ENCODE measurements around the gene ACTR2. TPM values are rescaled to one million over a fixed set of nuclear protein-coding genes. Genes with fewer than 3 reads are reported as not detected.

The ACTR2 gene
- total RNA-seq, 1 donor from 2014 or later = 493 TPM

GRCh38 chr2:65279756-65280155 is 52.1 kb downstream of the ACTR2 start:
- Mint-ChIP-seq H3K4me1 (ENCODE audit: low read depth, unreplicated experiment) (peaks cover 37% of the 10 kb centered on the region), H3K27me3 (ENCODE audit: low read depth, unreplicated experiment) (no peaks in the 10 kb centered on the region), H3K27ac (ENCODE audit: unreplicated experiment) (no peak overlapping the region), H3K9me3 (ENCODE audit: unreplicated experiment) (no peaks in the 10 kb centered on the region), H3K4me3 (ENCODE audit: unreplicated experiment) (no peak overlapping the region), H3K36me3 (ENCODE audit: low read depth, unreplicated experiment) (peaks cover 9% of the 10 kb centered on the region)
- no peak overlapping the region for H3K4me3 ChIP-seq (ENCODE audit: insufficient read depth, low read depth, low read length)
- H3K36me3 ChIP-seq (ENCODE audit: insufficient read depth, low read length) = no peaks in the 10 kb centered on the region
- no peaks in the 10 kb centered on the region for H3K9me3 ChIP-seq (ENCODE audit: insufficient read depth, low read depth, low read length)
- DNase-seq (ENCODE audit: low read depth) (no peak), FAIRE-seq (no peak)
- H3K27ac ChIP-seq (ENCODE audit: low read depth, low read length) = no peak overlapping the region
- H3K27me3 ChIP-seq (ENCODE audit: insufficient read depth, low read length) = no peaks in the 10 kb centered on the region
- no peaks in the 10 kb centered on the region for H3K79me2 ChIP-seq (ENCODE audit: insufficient read depth, low read length)
- peaks cover 28% of the 10 kb centered on the region for H3K4me1 ChIP-seq (ENCODE audit: insufficient read depth, low read length)
- no peak overlapping the region for H3K9ac ChIP-seq (ENCODE audit: low read length)
- no peak overlapping the region for H2AFZ ChIP-seq (ENCODE audit: low read depth, low read length)
- no peak overlapping the region for H3K4me2 ChIP-seq (ENCODE audit: low read length)
- H4K20me1 ChIP-seq (ENCODE audit: insufficient read depth, low read length) = peaks cover 4% of the 10 kb centered on the region
- no peak for TF ChIP-seq EZH2 (IDR thresholded peaks at IDR 0.05; ENCODE audit: insufficient read depth, low read length)
- no peak for TF ChIP-seq CTCF (IDR thresholded peaks at IDR 0.05; ENCODE audit: insufficient read depth, low read depth, low read length)

GRCh38 chr2:65281627-65282351 is 54.2 kb downstream of the ACTR2 start:
- no peak overlapping the region for H2AFZ ChIP-seq (ENCODE audit: low read depth, low read length)
- Mint-ChIP-seq H3K4me1 (ENCODE audit: low read depth, unreplicated experiment) (peaks cover 29% of the 10 kb centered on the region), H3K4me3 (ENCODE audit: unreplicated experiment) (no peak overlapping the region), H3K9me3 (ENCODE audit: unreplicated experiment) (no peaks in the 10 kb centered on the region), H3K27me3 (ENCODE audit: low read depth, unreplicated experiment) (no peaks in the 10 kb centered on the region), H3K36me3 (ENCODE audit: low read depth, unreplicated experiment) (peaks cover 2% of the 10 kb centered on the region), H3K27ac (ENCODE audit: unreplicated experiment) (peak overlapping the region; percentile 47)
- FAIRE-seq = no peak
- H3K4me2 ChIP-seq (ENCODE audit: low read length) = no peak overlapping the region
- no peaks in the 10 kb centered on the region for H3K9me3 ChIP-seq (ENCODE audit: insufficient read depth, low read depth, low read length)
- H3K36me3 ChIP-seq (ENCODE audit: insufficient read depth, low read length) = no peaks in the 10 kb centered on the region
- no peaks in the 10 kb centered on the region for H4K20me1 ChIP-seq (ENCODE audit: insufficient read depth, low read length)
- TF ChIP-seq EZH2 (IDR thresholded peaks at IDR 0.05; ENCODE audit: insufficient read depth, low read length) = no peak
- peaks cover 20% of the 10 kb centered on the region for H3K4me1 ChIP-seq (ENCODE audit: insufficient read depth, low read length)
- H3K79me2 ChIP-seq (ENCODE audit: insufficient read depth, low read length) = no peaks in the 10 kb centered on the region
- no peak for DNase-seq (ENCODE audit: low read depth)
- no peak overlapping the region for H3K4me3 ChIP-seq (ENCODE audit: insufficient read depth, low read depth, low read length)
- no peak overlapping the region for H3K27ac ChIP-seq (ENCODE audit: low read depth, low read length)
- H3K9ac ChIP-seq (ENCODE audit: low read length) = no peak overlapping the region
- no peaks in the 10 kb centered on the region for H3K27me3 ChIP-seq (ENCODE audit: insufficient read depth, low read length)

GRCh38 chr2:65282477-65283053 is 54.9 kb downstream of the ACTR2 start:
- H3K9ac ChIP-seq (ENCODE audit: low read length) = no peak overlapping the region
- no peak overlapping the region for H2AFZ ChIP-seq (ENCODE audit: low read depth, low read length)
- H3K4me1 Mint-ChIP-seq (ENCODE audit: low read depth, unreplicated experiment) = peaks cover 26% of the 10 kb centered on the region
- no peak overlapping the region for H3K4me3 Mint-ChIP-seq (ENCODE audit: unreplicated experiment)
- TF ChIP-seq EZH2 (IDR thresholded peaks at IDR 0.05; ENCODE audit: insufficient read depth, low read length) = no peak
- TF ChIP-seq CTCF (IDR thresholded peaks at IDR 0.05; ENCODE audit: insufficient read depth, low read depth, low read length) = no peak
- H3K9me3 ChIP-seq (ENCODE audit: insufficient read depth, low read depth, low read length) = no peaks in the 10 kb centered on the region
- H3K9me3 Mint-ChIP-seq (ENCODE audit: unreplicated experiment) = no peaks in the 10 kb centered on the region
- H3K4me3 ChIP-seq (ENCODE audit: insufficient read depth, low read depth, low read length) = no peak overlapping the region
- no peaks in the 10 kb centered on the region for H4K20me1 ChIP-seq (ENCODE audit: insufficient read depth, low read length)
- H3K27me3 Mint-ChIP-seq (ENCODE audit: low read depth, unreplicated experiment) = no peaks in the 10 kb centered on the region
- DNase-seq (ENCODE audit: low read depth) (no peak), FAIRE-seq (no peak)
- H3K4me2 ChIP-seq (ENCODE audit: low read length) = no peak overlapping the region
- H3K27ac Mint-ChIP-seq (ENCODE audit: unreplicated experiment) = no peak overlapping the region
- peaks cover 2% of the 10 kb centered on the region for H3K36me3 Mint-ChIP-seq (ENCODE audit: low read depth, unreplicated experiment)
- H3K27ac ChIP-seq (ENCODE audit: low read depth, low read length) = no peak overlapping the region
- no peaks in the 10 kb centered on the region for H3K27me3 ChIP-seq (ENCODE audit: insufficient read depth, low read length)
- H3K4me1 ChIP-seq (ENCODE audit: insufficient read depth, low read length) = peaks cover 14% of the 10 kb centered on the region
- H3K36me3 ChIP-seq (ENCODE audit: insufficient read depth, low read length) = no peaks in the 10 kb centered on the region
- H3K79me2 ChIP-seq (ENCODE audit: insufficient read depth, low read length) = no peaks in the 10 kb centered on the region
